Right atrium auricular region (tissue), 2 donors: Measurements from ENCODE around the gene DHRS7. TPM values are rescaled to one million over a fixed set of nuclear protein-coding genes. Genes with fewer than 3 reads are reported as not detected.

ENCODE experiments used
- DNase-seq: peaks from one replicate; pipeline ENCODE4 v3.0.0-alpha.2; 2019; ENCODE audit warnings: low spot score
- H3K27ac ChIP-seq, 2 donors: fragments of 200-600 bp; sonication (generic); 1 replicate in 1 of 2; 2 replicates in 1 of 2; pipeline ENCODE4 v1.5.1; 2016 to 2019
- H3K27me3 ChIP-seq, 2 donors: fragments of 200-600 bp; sonication (generic); one replicate each; pipeline versions ENCODE4 v1.5.1 to v1.6.0; 2017 to 2019
- H3K36me3 ChIP-seq: fragments of 200-600 bp; sonication (generic); one replicate; pipeline ENCODE4 v1.5.1; 2016
- H3K4me1 ChIP-seq, 2 donors: fragments of 200-600 bp; sonication (generic); one replicate each; pipeline versions ENCODE4 v1.5.1 to v1.6.0; 2017 to 2019
- H3K4me3 ChIP-seq, 2 donors: fragments of 200-600 bp; sonication (generic); 1 replicate in 1 of 2; 2 replicates in 1 of 2; pipeline ENCODE4 v1.5.1; 2017 to 2019; ENCODE audit warnings: mild to moderate bottlenecking in 1 of 2, moderate library complexity in 1 of 2
- H3K9me3 ChIP-seq, 2 donors: fragments of 200-600 bp; sonication (generic); one replicate each; pipeline ENCODE4 v1.5.1; 2019
- CTCF ChIP-seq, 2 donors: fragments of 200-600 bp; sonication (generic); IDR thresholded peaks; one replicate each; pipeline ENCODE4 v1.5.1; 2019; ENCODE audit warnings: antibody characterized with exemption in 2 of 2
- total RNA-seq, 2 donors: library from RNA; depleted of rRNA; stranded (reverse); fragments of >200 nt; gene quantifications; one replicate each; pipeline ENCODE4 v1.1.0, GENCODE V29; 2016

The DHRS7 gene
- total RNA-seq, 2 donors from 2014 or later: 57.6 to 71.8 TPM

GRCh38 chr14:60210703-60211102, 45.5 kb upstream of the DHRS7 start:
- H3K27ac ChIP-seq: no peak overlapping the region
- no peak for TF ChIP-seq CTCF (IDR thresholded peaks at IDR 0.05)

GRCh38 chr14:60206837-60207533, 41.8 kb upstream of the DHRS7 start:
- no peak for DNase-seq
- no peaks in the 10 kb centered on the region for H3K36me3 ChIP-seq
- no peak for TF ChIP-seq CTCF (IDR thresholded peaks at IDR 0.05)
- H3K27me3 ChIP-seq: no peaks in the 10 kb centered on the region
- no peak overlapping the region for H3K4me3 ChIP-seq
- H3K27ac ChIP-seq: no peak overlapping the region
- H3K9me3 ChIP-seq: no peaks in the 10 kb centered on the region
- H3K4me1 ChIP-seq: peaks cover 0 to 6% of the 10 kb centered on the region in 2 donors

More at GRCh38 chr14:60210703-60211102, 45.5 kb upstream of the DHRS7 start:
- DNase-seq: no peak
- Histone ChIP-seq H3K27me3 (no peaks in the 10 kb centered on the region), H3K9me3 (no peaks in the 10 kb centered on the region), H3K4me1 (no peaks in the 10 kb centered on the region), H3K4me3 (no peak overlapping the region), H3K36me3 (no peaks in the 10 kb centered on the region)

GRCh38 chr14:60206249-60206670, 41.1 kb upstream of the DHRS7 start:
- H3K27ac ChIP-seq: no peak overlapping the region
- DNase-seq: no peak
- no peak for TF ChIP-seq CTCF (IDR thresholded peaks at IDR 0.05)
- no peaks in the 10 kb centered on the region for H3K36me3 ChIP-seq
- peaks cover 0 to 6% of the 10 kb centered on the region in 2 donors for H3K4me1 ChIP-seq
- H3K27me3 ChIP-seq: no peaks in the 10 kb centered on the region
- H3K4me3 ChIP-seq: no peak overlapping the region
- H3K9me3 ChIP-seq: peaks cover 0 to 3% of the 10 kb centered on the region in 2 donors

- peaks cover 0 to 5% of the 10 kb centered on the region in 2 donors for H3K9me3 ChIP-seq
- no peak for TF ChIP-seq CTCF (IDR thresholded peaks at IDR 0.05)
- H3K27ac ChIP-seq: peak overlapping the region in 1 of 2 donors; percentile 60
- no peak overlapping the region for H3K4me3 ChIP-seq
- no peaks in the 10 kb centered on the region for H3K27me3 ChIP-seq
- DNase-seq: no peak
- no peaks in the 10 kb centered on the region for H3K36me3 ChIP-seq
- H3K4me1 ChIP-seq: peaks cover 0 to 6% of the 10 kb centered on the region in 2 donors
These were observed 39.9 kb upstream of the DHRS7 start for GRCh38 chr14:60204843-60205774.

GRCh38 chr14:60204104-60204842, 39.1 kb upstream of the DHRS7 start:
- Histone ChIP-seq H3K4me1 (peaks cover 0 to 6% of the 10 kb centered on the region in 2 donors), H3K4me3 (no peak overlapping the region), H3K27ac (peak overlapping the region in 1 of 2 donors; percentile 60), H3K9me3 (peaks cover 0 to 14% of the 10 kb centered on the region in 2 donors), H3K27me3 (no peaks in the 10 kb centered on the region), H3K36me3 (no peaks in the 10 kb centered on the region)
- TF ChIP-seq CTCF (IDR thresholded peaks at IDR 0.05): no peak
- DNase-seq: no peak
